Measurements from ENCODE around the gene TCP11.

Gene TCP11

DNA sequence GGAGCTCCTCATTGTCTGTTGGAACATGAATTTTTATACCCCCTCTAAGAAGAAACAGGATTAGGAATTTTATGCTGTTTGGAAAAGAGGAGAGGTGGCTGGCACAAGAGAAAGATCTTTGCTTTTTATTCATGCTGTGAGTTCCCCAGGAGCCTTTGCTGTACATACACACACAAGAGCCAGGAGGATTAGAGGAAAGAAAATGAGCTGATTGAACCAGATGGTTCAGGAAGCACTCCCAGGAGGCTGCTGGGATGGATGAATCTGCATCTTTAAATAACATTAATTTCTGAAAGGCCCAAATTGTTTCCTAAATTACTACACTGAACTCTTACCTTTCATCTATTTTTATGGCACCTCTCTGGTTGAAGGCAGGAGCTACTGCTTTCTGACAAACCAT is 20.1 kb upstream of the TCP11 start:
- TF ChIP-seq, protein P1, sequence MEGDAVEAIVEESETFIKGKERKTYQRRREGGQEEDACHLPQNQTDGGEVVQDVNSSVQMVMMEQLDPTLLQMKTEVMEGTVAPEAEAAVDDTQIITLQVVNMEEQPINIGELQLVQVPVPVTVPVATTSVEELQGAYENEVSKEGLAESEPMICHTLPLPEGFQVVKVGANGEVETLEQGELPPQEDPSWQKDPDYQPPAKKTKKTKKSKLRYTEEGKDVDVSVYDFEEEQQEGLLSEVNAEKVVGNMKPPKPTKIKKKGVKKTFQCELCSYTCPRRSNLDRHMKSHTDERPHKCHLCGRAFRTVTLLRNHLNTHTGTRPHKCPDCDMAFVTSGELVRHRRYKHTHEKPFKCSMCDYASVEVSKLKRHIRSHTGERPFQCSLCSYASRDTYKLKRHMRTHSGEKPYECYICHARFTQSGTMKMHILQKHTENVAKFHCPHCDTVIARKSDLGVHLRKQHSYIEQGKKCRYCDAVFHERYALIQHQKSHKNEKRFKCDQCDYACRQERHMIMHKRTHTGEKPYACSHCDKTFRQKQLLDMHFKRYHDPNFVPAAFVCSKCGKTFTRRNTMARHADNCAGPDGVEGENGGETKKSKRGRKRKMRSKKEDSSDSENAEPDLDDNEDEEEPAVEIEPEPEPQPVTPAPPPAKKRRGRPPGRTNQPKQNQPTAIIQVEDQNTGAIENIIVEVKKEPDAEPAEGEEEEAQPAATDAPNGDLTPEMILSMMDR (IDR thresholded peaks at IDR 0.05; ENCODE audit: control insufficient read depth, extremely low read depth, insufficient read depth): no peak
- H3K4me3 ChIP-seq (ENCODE audit: low read depth, low read length): no peak overlapping the region
- DNase-seq (ENCODE audit: low read depth): no peak

DNA sequence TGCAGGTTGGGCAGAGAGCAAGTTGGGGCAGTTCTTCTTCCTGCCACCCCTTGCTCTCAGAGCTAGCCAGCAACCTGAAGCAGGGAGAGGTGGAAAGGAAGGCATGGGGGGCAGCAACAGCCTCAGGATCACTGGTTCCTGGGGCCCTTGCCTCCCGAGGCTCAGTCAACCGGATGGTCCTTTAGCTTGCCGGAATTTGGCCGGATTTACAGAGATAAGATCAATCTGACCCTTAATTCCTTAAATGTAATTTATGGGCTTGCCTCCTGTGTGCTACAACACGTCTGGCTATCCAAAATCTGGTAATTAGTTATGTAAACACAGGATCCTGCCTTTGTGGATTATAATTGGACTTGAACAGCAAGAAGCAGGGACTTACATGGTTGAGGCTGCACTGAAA is 19.5 kb upstream of the TCP11 start:
- H3K4me3 ChIP-seq (ENCODE audit: low read depth, low read length): no peak overlapping the region
- DNase-seq (ENCODE audit: low read depth): no peak
- TF ChIP-seq, protein P1 (IDR thresholded peaks at IDR 0.05; ENCODE audit: control insufficient read depth, extremely low read depth, insufficient read depth): no peak

DNA sequence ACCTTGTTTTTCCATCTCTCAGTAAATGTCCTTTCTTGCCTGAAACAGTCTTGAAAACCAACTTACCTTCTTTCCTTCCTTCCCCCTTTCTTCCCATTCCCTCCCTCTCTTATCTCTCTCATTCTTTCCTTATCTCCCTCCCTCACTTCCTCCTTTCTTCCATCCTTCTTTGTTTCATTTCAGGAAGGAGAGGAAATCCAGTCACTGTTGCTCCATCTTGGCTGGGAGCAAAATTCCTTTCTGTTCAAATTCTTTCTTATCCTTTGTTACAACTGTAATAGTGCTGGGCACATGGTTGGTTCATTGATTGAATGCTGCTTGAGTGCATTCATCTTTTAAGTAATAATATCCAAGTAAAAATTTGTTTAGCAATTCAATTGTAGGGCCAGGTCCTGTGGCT is 17.4 kb upstream of the TCP11 start:
- H3K4me3 ChIP-seq (ENCODE audit: low read depth, low read length): no peak overlapping the region
- DNase-seq (ENCODE audit: low read depth): no peak
- TF ChIP-seq, protein P1 (IDR thresholded peaks at IDR 0.05; ENCODE audit: control insufficient read depth, extremely low read depth, insufficient read depth): no peak

DNA sequence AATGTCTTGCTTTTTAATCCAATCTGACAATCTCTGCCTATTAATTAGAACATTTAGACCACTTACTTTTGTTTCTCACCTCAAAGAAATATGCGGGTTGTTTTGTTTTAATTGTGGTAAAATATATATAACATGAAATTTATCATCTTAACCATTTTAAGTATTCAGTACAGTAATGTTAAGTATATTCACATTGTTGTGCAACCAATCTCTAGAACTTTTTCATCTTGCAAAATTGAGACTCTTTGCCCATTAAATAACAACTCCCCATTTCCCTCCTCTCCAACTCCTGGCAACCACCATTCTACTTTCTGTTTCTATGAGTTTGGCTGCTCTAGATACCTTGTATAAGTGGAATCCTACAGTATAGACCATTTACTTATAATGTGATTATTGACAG is 13.8 kb upstream of the TCP11 start:
- TF ChIP-seq, protein P1 (IDR thresholded peaks at IDR 0.05; ENCODE audit: control insufficient read depth, extremely low read depth, insufficient read depth): no peak
- no peak overlapping the region for H3K4me3 ChIP-seq (ENCODE audit: low read depth, low read length)
- DNase-seq (ENCODE audit: low read depth): no peak

DNA sequence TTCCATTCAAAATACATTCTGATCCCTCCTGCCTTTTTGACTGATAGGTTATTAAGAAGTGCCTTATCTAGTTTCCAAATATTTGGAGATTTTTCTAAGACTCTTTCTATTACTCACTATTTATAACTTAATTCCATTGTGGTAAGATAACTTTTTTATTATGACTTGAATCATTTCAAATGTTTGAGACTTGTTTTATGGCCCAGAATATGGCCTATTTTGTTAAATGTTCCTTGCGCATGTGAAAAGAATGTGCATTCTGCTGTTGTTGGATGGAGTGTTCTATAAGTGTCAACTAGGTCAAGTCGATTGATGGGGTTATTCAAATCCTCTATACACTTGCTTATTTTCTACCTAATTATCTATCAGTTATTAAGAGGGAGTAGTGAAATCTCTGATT is 13.1 kb upstream of the TCP11 start:
- H3K4me3 ChIP-seq (ENCODE audit: low read depth, low read length): no peak overlapping the region
- TF ChIP-seq, protein P1 (IDR thresholded peaks at IDR 0.05; ENCODE audit: control insufficient read depth, extremely low read depth, insufficient read depth): no peak
- no peak for DNase-seq (ENCODE audit: low read depth)

DNA sequence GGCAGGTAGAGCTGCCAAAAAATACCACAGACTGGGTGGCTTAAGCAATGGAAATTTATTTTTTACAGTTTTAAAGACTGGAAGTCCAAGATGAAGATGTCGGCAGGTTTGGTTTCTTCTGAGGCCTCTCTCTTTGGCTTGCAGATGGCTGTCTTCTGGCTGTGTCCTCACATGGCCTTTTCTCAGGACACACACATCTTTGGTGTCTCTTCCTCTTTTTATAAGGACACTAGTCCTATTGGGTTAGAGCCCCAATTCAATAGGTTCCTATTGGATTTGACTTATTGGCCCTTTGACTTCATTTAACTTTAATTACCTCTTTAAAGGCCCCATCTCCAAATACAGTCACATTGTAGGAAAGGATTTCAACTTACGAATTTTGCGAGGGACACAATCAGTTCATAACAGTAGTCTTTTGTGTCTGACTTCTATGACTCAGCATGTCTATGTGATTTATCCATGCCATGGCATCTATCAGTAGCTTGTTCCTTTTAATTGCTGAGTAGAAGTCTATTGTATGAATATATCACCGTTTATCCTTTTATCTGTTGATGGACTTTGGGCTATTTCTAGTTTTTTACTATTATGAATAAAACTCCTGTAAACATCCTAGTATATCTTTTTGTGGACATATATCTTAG is 11.0 kb upstream of the TCP11 start:
- H3K4me3 ChIP-seq (ENCODE audit: low read depth, low read length): no peak overlapping the region
- DNase-seq (ENCODE audit: low read depth): no peak
- TF ChIP-seq, protein P1 (IDR thresholded peaks at IDR 0.05; ENCODE audit: control insufficient read depth, extremely low read depth, insufficient read depth): no peak

DNA sequence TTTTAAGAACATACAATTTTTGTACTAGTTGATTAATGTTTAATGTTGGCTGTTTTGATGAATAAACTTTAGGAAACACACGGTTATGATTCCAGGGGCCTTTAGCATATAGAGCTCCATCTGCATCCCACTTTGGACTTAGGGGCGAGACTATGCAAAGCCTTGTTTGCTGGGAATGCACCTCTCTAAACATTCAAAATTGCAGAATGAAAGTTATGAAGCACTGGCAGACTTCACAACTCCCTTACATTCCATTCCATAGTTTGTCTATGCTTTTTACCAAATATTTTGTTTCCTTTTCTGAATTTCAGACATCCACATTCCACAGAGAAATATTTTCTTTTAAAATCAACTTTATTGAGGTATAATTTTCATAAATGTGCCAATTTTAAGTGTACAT is 10.3 kb upstream of the TCP11 start:
- TF ChIP-seq, protein P1 (IDR thresholded peaks at IDR 0.05; ENCODE audit: control insufficient read depth, extremely low read depth, insufficient read depth): no peak
- H3K4me3 ChIP-seq (ENCODE audit: low read depth, low read length): no peak overlapping the region
- no peak for DNase-seq (ENCODE audit: low read depth)

Data from LNCaP clone FGC (cell line).